GM23338 (cell line): Measurements from ENCODE around the gene CENPH. TPM values are rescaled to one million over a fixed set of nuclear protein-coding genes. Genes with fewer than 3 reads are reported as not detected.

Experiments
- ATAC-seq: fragments of 200-7000 bp; cut with Tn5 transposase; 3 replicates; pipeline ENCODE4 v1.9.1; 2020
- DNase-seq: peaks from one replicate; pipeline ENCODE4 v3.0.0-alpha.2; 2015; ENCODE audit warnings: low spot score
- H2AFZ ChIP-seq: fragments of 200-600 bp; sonication (generic); 2 replicates; pipeline ENCODE4 v1.8.0; 2016; ENCODE audit warnings: antibody characterized with exemption, mild to moderate bottlenecking, moderate library complexity
- H3F3A ChIP-seq: fragments of 200-600 bp; sonication (generic); replicated peaks from 2 replicates; pipeline ENCODE4 v1.8.0; 2017; ENCODE audit warnings: antibody characterized with exemption, mixed run types, low read depth
- H3K27ac ChIP-seq: fragments of 200-600 bp; sonication (generic); 2 replicates; pipeline ENCODE4 v1.6.1; 2016; ENCODE audit warnings: low read depth
- H3K27me3 ChIP-seq: fragments of 200-600 bp; sonication (generic); 2 replicates; pipeline ENCODE4 v1.8.0; 2016; ENCODE audit warnings: mild to moderate bottlenecking, mixed run types, moderate library complexity; ENCODE audit not compliant: insufficient read depth
- H3K36me3 ChIP-seq: fragments of 200-600 bp; sonication (generic); 2 replicates; pipeline ENCODE4 v1.8.0; 2016; ENCODE audit warnings: mild to moderate bottlenecking; ENCODE audit not compliant: insufficient read depth
- H3K4me1 ChIP-seq: fragments of 200-600 bp; sonication (generic); 2 replicates; pipeline ENCODE4 v1.8.0; 2016; ENCODE audit warnings: mild to moderate bottlenecking, moderate library complexity; ENCODE audit not compliant: insufficient read depth
- H3K4me2 ChIP-seq: fragments of 200-600 bp; sonication (generic); 2 replicates; pipeline ENCODE4 v1.7.1; 2017; ENCODE audit warnings: mixed run types
- H3K4me3 ChIP-seq: fragments of 200-600 bp; sonication (generic); 2 replicates; pipeline ENCODE4 v1.6.1; 2016; ENCODE audit warnings: mixed run types
- H3K79me2 ChIP-seq: fragments of 200-600 bp; sonication (generic); replicated peaks from 2 replicates; pipeline ENCODE4 v1.8.0; 2017; ENCODE audit warnings: mild to moderate bottlenecking; ENCODE audit not compliant: insufficient read depth
- H3K9me2 ChIP-seq: fragments of 200-600 bp; sonication (generic); 2 replicates; pipeline ENCODE4 v1.8.0; 2017; ENCODE audit not compliant: insufficient read depth
- H4K20me1 ChIP-seq: fragments of 200-600 bp; sonication (generic); replicated peaks from 2 replicates; pipeline ENCODE4 v1.8.0; 2017; ENCODE audit warnings: mild to moderate bottlenecking; ENCODE audit not compliant: insufficient read depth
- H3K27ac Mint-ChIP-seq: 2 replicates; pipeline ENCODE4 v1.8.0; 2020; ENCODE audit warnings: inconsistent platforms, mild to moderate bottlenecking, moderate library complexity, mixed read lengths
- H3K27me3 Mint-ChIP-seq: 3 replicates; pipeline ENCODE4 v1.8.0; 2022; ENCODE audit warnings: low read depth, mild to moderate bottlenecking, moderate library complexity, mixed read lengths, inconsistent platforms; ENCODE audit not compliant: insufficient read depth, poor library complexity
- H3K36me3 Mint-ChIP-seq: 3 replicates; pipeline ENCODE4 v1.8.0; 2021; ENCODE audit warnings: low read depth, mild to moderate bottlenecking, inconsistent platforms, moderate library complexity, mixed read lengths
- H3K4me1 Mint-ChIP-seq: 3 replicates; pipeline ENCODE4 v1.8.0; 2020; ENCODE audit warnings: mild to moderate bottlenecking, inconsistent platforms, mixed read lengths
- H3K4me3 Mint-ChIP-seq: 3 replicates; pipeline ENCODE4 v1.8.0; 2021; ENCODE audit warnings: moderate library complexity, mild to moderate bottlenecking, inconsistent platforms, mixed read lengths
- H3K9me3 Mint-ChIP-seq: 3 replicates; pipeline ENCODE4 v1.8.0; 2020; ENCODE audit warnings: moderate library complexity, mild to moderate bottlenecking, inconsistent platforms, mixed read lengths
- CREB1 ChIP-seq: fragments of 250-450 bp; sonication (Bioruptor Pico); IDR thresholded peaks from 2 replicates; pipeline ENCODE4 v1.5.0; 2020; ENCODE audit warnings: low read depth, mild to moderate bottlenecking, moderate library complexity
- CTCF ChIP-seq, 2 experiments: fragments of 200-600 bp in 1 of 2; sonication (generic) in 1 of 2; conservative IDR thresholded peaks; 2 replicates each; pipeline versions ENCODE4 v1.5.1 to v1.6.1; 2016 to 2017; ENCODE audit warnings: antibody characterized with exemption in 2 of 2, low read depth in 2 of 2, mild to moderate bottlenecking in 2 of 2, moderate library complexity in 1 of 2
- EZH2 ChIP-seq: fragments of 200-600 bp; sonication (generic); IDR thresholded peaks from one replicate; pipeline ENCODE4 v1.8.0; 2017; ENCODE audit warnings: antibody characterized with exemption, mild to moderate bottlenecking, low read depth; ENCODE audit not compliant: unreplicated experiment
- EZH2phosphoT487 ChIP-seq: fragments of 200-600 bp; sonication (generic); IDR thresholded peaks from one replicate; pipeline ENCODE4 v1.8.1; 2018; ENCODE audit warnings: antibody characterized with exemption; ENCODE audit not compliant: unreplicated experiment
- REST ChIP-seq: IDR thresholded peaks from one replicate; pipeline ENCODE4 v1.6.1; 2018; ENCODE audit warnings: antibody characterized with exemption; ENCODE audit not compliant: unreplicated experiment
- ZNF114 ChIP-seq: fragments of 250-450 bp; sonication (Bioruptor Pico); IDR thresholded peaks from 2 replicates; pipeline ENCODE4 v1.5.0; 2020; ENCODE audit warnings: mild to moderate bottlenecking, moderate library complexity
- ZNF331 ChIP-seq: fragments of 250-450 bp; sonication (Bioruptor Pico); IDR thresholded peaks from 2 replicates; pipeline ENCODE4 v1.5.0; 2020; ENCODE audit warnings: low read depth, mild to moderate bottlenecking, moderate library complexity
- polyA plus RNA-seq: library from polyadenylated mRNA; unstranded; fragments of >200 nt; fragmentation: Nextera tagmentation; extraction: Ambion mirVana; gene quantifications from 2 replicates; pipeline ENCODE4 v1.2.1, GENCODE V29; 2016
- total RNA-seq: library from RNA; depleted of rRNA; stranded (reverse); fragments of >200 nt; shearing (Covaris generic); gene quantifications from 2 replicates; pipeline ENCODE4 v1.2.3, GENCODE V29; 2014
- TF ChIP-seq, protein P1 (sequence below): IDR thresholded peaks from 2 replicates; pipeline ENCODE4 v1.6.1; 2016; ENCODE audit warnings: antibody characterized with exemption

The CENPH gene
- total and polyA plus RNA-seq, 2 experiments from 2014 or later: 99.4 to 107 TPM

DNA sequence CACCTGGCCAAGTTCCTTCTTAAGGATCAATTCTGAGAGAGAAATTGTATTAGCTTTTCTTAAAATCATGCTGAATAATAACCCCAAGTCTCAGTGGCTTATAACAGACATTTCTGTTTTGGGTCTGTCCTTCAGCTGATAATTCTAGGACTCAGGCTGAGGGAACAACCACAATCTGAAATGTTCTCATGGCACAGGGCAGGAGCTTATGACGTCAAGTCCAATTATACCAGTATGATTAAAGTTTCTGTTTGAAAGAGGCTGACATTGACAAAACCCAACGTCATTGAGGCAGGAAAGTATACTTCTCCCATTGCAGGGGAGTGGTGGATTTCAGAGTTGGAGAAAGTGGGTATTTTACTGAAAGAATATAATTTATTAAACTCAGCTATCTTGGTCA, 21.8 kb downstream of the CENPH start (continued):
- TF ChIP-seq REST (no peak), ZNF331 (CRISPR knock-in tag) (no peak)

- DNase-seq (no peak), ATAC-seq (no peak)
- peaks cover 1% of the 10 kb centered on the region; the same call in 1 of the 3 replicates for H3K4me1 Mint-ChIP-seq
- Histone ChIP-seq H3K27ac (no peak overlapping the region), H3K4me2 (no peak overlapping the region), H3K4me1 (no peaks in the 10 kb centered on the region), H3K36me3 (peaks cover 9% of the 10 kb centered on the region; the same call in 1 of the 2 replicates), H2AFZ (no peak overlapping the region), H4K20me1 (no peaks in the 10 kb centered on the region), H3F3A (no peaks in the 10 kb centered on the region), H3K9me2 (no peaks in the 10 kb centered on the region), H3K4me3 (no peak overlapping the region), H3K79me2 (no peaks in the 10 kb centered on the region), H3K27me3 (no peaks in the 10 kb centered on the region)
- no peak overlapping the region for H3K27ac Mint-ChIP-seq
- H3K9me3 Mint-ChIP-seq: no peaks in the 10 kb centered on the region
- H3K27me3 Mint-ChIP-seq: peaks cover 3% of the 10 kb centered on the region
- peaks cover 52% of the 10 kb centered on the region for H3K36me3 Mint-ChIP-seq
- H3K4me3 Mint-ChIP-seq: no peak overlapping the region
- no peak for TF ChIP-seq EZH2
- no peak for TF ChIP-seq EZH2phosphoT487
- TF ChIP-seq, protein P1, sequence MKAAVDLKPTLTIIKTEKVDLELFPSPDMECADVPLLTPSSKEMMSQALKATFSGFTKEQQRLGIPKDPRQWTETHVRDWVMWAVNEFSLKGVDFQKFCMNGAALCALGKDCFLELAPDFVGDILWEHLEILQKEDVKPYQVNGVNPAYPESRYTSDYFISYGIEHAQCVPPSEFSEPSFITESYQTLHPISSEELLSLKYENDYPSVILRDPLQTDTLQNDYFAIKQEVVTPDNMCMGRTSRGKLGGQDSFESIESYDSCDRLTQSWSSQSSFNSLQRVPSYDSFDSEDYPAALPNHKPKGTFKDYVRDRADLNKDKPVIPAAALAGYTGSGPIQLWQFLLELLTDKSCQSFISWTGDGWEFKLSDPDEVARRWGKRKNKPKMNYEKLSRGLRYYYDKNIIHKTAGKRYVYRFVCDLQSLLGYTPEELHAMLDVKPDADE: no peak
- no peak for TF ChIP-seq CTCF (conservative IDR thresholded peaks at IDR 0.05; ENCODE audit: low read depth in 2 of 2)
- TF ChIP-seq CREB1 (CRISPR knock-in tag): no peak
- no peak for TF ChIP-seq ZNF114
These were observed 22.6 kb downstream of the CENPH start for GRCh38 chr5:69212022-69212421.
